ENCODE data around the gene EYS.
A peak's percentile ranks its signal among the peaks of the same experiment; 100 is the strongest.

Gene EYS

DNA sequence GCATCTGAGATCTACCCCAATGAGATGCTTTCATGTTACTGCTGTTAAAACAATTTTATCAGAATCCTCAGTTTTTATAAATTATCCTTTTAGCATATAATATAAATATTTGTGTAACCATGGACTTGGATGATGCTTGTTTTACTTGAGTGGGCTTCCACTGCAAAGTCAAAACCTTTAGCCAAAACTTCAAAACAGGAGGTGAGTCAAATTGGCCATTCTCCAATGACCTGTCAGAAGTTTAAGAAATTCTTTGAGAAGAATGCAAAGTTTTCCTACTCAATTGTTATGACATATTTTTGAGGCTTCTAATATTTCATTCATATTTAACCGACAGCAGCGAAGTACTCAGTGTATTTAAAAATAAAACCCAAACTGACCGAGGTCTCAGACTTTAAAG lies 507.9 kb downstream of the EYS start:
- DNase-seq: no peak

GRCh38 chr6:65191471-65191870 lies 515.6 kb downstream of the EYS start:
- no peak for DNase-seq

DNA sequence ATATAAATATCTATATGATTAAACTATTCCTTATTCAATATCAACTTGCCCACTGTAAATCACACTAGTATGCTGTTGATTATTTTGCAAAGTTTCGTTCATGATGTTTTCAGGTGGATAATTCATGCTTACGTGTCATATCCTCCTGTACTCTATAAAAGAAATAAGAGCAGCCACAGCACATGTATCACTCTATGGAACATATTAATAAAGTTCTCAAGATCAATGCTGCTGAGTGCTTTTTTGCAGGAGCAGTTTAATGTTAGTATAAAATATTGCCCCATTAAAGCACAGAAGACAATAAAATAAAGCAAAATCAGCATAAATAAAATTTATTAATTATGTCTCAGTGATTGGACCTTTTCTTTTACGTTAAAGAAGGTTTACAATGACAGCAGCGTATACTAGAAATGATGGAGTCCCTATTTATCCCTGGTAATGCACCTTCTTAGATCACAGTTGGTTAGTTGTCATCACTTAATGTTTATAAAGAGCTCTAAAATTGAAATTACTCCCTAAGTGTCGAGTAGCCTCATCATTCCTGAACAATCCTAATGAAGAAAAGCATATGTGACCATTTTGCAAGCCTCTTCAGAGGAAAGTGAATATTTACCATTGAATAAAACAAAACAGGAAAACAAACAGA lies 517.7 kb downstream of the EYS start:
- no peak for DNase-seq

DNA sequence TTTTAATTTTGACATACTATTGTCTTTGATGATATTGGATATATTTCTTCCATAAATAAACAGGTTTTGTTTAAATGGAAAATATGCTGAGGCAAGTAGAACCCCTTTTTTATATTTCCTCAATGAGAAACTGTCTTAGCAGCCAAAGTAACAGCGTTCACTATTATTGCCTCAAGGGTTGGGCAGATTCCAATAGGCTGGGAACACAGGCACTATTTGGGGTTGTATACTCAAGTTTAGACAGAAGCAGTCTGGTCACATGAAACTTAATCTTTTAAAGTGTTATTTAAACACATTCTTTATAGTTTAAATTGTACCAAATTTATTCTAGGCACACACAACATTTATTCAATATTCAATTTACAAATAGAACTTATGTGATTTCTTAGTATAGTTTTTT lies 520.2 kb downstream of the EYS start:
- DNase-seq: no peak

DNA sequence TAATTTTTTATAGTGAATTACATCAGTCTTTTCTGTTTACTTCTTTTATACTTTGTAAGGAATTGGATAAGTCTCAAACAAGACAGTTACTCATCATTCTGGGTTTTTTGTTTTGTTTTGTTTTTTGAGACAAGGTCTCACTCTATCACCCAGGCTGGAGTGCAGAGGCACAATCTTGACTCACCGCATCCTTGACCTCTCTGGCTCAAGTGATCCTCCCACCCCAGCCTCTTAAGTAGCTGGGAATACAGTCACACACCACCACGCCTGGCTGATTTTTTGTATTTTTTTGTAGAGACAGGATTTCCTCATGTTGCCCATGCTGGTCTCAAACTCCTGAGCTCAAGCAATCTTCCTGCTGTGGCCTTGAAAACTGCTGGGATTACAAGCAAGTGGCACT lies 524.3 kb downstream of the EYS start:
- DNase-seq: peak; percentile 85 to 90

- no peak for DNase-seq
Observed at GRCh38 chr6:65170273-65170672, 536.8 kb downstream of the EYS start.

- no peak for DNase-seq
Observed at GRCh38 chr6:65161661-65162060, 545.4 kb downstream of the EYS start.

DNA sequence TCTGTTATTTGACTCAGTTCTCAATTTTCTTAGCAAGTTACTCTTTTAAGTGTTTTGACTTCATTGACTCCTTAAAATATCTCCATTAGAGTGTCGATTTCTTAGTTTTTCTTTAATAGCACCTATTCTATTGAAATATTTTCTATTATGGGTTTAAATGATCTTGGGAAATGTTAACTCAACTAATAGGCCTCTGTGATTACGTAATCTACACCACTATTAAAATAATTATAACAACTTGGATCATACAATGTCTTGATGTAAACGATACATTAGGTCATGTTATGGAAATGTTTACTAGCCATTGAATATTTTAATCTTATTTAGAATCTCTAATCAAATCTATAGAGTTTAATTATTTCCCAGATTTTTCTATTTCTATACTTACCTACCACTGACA lies 550.0 kb downstream of the EYS start:
- no peak for DNase-seq

- no peak for DNase-seq
Observed at GRCh38 chr6:65155083-65155482, 551.9 kb downstream of the EYS start.

DNA sequence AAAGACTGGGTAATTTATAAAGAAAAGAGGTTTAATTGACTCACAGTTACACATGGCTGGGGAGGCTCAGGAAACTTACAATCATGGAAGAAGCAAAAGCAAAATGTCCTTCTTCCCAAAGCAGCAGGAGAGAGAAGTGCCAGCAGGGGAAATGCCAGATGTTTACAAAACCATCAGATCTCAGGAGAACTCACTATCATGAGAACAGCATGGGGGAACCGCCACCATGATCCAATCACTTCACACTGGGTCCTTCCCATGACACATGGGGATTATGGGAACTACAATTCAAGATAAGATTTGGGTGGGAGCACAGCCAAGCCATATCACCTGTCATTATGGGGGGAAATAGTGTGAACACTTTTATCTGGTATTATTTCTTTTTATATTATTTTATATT lies 557.2 kb downstream of the EYS start:
- no peak for DNase-seq

DNA sequence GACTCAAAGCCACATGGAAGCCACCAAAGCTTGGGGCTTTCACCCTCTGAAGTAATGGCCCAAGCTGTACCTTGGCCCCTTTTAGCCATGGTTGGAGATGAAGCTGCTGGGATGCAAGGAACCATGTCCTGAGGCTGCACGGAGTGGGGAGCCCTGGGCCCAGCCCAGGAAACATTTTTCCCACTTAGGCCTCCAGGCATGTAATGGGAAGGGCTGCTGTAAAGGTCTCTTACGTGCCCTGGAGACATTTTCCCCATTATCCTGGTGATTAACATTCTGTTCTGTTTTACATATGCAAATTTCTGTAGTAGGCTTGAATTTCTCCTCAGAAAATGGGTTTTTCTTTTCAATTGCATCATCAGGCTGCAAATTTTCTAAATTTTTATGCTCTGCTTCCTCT lies 558.2 kb downstream of the EYS start:
- DNase-seq: no peak

DNA sequence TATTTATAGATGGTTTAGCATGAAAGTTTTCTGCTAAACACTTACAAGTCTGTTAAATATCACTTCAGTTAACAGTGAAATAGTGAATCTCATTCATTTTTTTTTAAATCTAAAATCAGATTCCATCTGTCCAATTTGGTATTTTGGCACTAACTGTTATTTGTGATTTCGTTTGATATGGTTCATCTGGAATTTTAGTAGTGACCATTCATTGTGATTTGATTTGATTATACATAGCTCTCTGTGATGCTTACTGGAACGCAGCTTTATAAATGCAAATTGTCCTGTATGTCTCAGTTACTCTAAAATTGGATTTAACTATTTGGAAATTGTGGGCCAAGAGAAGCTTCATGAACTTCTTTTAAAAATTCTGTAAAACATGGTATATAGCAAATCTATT lies 571.5 kb downstream of the EYS start:
- DNase-seq: no peak

- no peak for DNase-seq
Observed at GRCh38 chr6:65126667-65127066, 580.4 kb downstream of the EYS start.

DNA sequence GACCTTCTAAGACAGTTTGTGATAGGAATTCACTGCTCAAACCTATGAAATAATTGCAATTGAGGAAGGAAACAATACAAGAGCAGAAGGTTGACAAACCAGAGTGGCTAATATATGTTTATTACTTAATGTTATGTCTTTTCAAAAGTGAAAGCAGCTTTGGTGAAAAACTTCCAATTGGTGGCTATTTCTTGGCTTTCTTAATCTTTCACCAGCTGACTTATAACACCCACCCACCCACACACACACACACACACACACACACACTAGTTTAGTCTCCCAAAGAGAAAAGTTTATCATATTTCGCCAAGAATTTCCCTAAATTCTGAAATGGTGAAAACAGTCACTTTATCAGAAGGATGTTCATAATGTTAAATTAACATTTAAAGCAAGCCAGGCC lies 583.5 kb downstream of the EYS start:
- DNase-seq: no peak

GRCh38 chr6:65117817-65118409 lies 589.1 kb downstream of the EYS start:
- no peak for DNase-seq

DNA sequence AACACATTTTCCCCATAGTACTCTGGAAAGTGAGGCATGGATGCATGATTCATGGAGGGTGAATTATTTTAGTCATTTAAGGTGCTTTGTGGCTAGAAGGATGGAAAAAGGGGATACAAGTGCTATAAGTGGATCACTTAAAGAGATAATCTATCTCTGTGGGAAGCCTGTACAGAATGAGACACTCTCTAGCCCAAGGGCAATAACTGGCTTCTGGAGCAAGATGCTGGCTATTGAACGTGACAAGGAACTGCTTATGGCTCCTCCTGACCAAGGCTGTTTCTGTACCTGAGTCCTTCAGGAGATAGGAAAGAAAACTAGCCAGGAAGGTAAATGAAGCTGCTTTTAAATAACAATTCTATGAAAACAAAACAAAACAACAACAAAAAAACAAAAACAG lies 590.7 kb downstream of the EYS start:
- DNase-seq: peak in 1 of 2 experiments; percentile 9

- DNase-seq: no peak
Observed at GRCh38 chr6:65113581-65113980, 593.4 kb downstream of the EYS start.

DNA sequence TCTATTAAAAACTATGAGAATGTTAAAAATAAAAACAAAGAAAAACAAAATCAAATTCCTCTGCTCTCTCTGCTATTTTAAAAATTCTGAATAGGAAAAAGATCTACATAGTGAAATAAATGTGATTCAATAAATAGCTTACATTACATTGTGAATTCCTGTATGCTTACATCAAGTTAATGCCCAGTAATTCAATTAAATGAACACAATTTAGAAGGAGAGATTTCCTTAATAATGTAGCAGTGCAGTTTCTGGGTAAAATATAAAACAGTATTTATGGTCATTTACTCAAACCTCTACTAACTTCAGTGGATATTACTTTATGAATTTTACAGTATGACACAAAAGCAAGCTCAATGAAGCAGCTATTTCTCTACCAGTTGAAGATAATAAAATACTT lies 594.6 kb downstream of the EYS start:
- no peak for DNase-seq

GRCh38 chr6:65110031-65110430 lies 597.0 kb downstream of the EYS start:
- DNase-seq: no peak

GRCh38 chr6:65098349-65098748 lies 608.7 kb downstream of the EYS start:
- peak in 1 of 2 experiments; percentile 72 for DNase-seq

GRCh38 chr6:65091561-65091960 lies 615.5 kb downstream of the EYS start:
- no peak for DNase-seq

GRCh38 chr6:65088575-65088974 lies 618.5 kb downstream of the EYS start:
- no peak for DNase-seq

- DNase-seq: no peak
Observed at GRCh38 chr6:65081756-65082155, 625.3 kb downstream of the EYS start.

GRCh38 chr6:65075705-65076230 lies 631.3 kb downstream of the EYS start:
- DNase-seq: no peak

DNA sequence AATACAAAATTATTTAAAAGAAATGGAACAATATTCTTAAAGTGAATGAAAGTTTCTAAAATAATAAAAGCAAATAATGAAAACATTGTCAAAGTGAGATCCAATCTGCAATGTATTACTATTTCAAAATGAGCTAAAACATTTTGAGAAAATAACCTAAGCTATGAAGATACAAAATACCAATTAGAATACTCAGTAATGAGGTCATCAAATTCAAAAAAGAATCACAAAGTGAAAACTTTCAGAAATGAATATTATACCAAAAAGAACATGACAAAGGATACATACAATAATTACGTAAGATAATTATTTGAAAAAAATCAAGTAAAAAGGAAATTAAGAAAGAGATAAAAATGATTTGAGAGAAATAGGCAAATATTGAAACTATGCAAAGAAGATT lies 634.5 kb downstream of the EYS start:
- no peak for DNase-seq

All from NCI-H524 (cell line).